GM20431 (cell line): ENCODE data around the gene IQSEC2.

Experiments
- in situ Hi-C: fragments of 300-500 bp; cut with MseI, MboI; formaldehyde crosslinking; loops from one replicate; pipeline ENCODE4 v1.15.0; 2020; ENCODE audit warnings: low sequenced_read_pairs; ENCODE audit not compliant: unreplicated experiment

The IQSEC2 gene

DNA sequence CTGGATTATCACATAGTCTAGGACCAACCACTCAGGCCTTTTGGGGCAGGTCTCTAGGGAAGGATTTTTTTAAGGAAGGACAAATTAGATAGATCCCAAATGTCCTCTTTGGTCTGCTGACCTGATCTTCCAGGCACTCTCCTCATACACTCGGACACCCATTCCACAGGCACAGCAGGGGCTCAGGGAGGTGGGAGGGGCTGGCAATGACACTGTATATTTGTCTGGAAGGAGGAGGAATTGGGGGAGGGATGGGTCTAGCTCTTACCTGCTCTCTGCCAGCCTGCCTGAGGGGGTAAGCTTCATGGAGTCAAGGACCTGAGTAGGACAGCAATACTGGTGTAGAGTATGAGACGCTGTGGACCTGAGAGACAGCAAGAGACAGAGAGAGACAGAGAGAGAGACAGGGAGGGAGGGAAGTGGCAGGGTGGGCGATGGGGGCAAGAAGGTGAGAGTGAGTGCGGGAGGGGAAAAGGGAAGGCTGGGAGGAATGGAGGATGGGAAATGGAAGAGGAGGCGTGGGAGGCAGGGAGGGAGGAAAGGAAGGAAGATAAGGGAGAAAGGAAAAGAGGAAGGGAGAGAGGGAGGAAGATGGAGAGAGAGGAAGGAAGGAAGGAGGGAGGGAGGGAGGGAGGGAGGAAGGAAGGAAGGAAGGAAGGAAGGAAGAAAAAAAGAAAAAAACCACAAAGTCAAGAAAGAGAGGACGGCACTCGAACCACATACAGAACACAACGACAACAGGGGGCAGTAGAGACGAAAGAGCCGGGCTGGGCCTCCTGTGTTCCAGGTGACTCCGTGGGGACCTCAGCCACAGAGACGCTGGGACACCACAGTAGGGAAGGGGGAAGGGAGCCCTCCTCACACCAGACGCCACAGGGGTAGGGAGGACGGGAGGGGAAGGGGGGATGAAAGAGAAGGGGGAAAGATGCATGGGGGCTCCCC, 1.8 kb downstream of the IQSEC2 start:
- in situ Hi-C loops, result no loop called here

DNA sequence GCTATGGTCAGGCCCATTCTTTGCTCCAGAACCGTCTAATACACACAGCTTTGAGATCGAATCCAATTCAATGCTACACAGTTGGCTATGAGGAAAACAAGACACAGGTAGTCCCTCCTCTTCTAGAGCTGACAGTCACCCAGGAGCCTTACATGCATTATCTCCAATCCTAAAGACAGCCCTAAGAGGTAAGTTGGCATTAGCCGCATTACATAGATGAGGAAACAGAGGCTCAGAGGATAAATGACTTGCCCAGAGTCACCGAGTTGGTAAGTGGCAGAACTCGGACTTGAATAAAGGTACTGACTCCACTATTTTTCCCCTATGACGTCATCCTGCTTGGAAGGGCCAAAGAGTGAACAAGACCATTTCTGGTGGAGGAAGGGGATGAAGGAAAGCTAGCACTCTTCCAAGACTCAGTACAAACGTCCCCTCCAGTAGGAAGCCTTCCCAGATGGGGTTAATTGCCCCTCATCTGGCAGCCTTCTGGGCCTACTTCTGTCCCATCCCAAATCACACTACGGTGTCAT, 8.5 kb downstream of the IQSEC2 start:
- in situ Hi-C loops, result no loop called here

DNA sequence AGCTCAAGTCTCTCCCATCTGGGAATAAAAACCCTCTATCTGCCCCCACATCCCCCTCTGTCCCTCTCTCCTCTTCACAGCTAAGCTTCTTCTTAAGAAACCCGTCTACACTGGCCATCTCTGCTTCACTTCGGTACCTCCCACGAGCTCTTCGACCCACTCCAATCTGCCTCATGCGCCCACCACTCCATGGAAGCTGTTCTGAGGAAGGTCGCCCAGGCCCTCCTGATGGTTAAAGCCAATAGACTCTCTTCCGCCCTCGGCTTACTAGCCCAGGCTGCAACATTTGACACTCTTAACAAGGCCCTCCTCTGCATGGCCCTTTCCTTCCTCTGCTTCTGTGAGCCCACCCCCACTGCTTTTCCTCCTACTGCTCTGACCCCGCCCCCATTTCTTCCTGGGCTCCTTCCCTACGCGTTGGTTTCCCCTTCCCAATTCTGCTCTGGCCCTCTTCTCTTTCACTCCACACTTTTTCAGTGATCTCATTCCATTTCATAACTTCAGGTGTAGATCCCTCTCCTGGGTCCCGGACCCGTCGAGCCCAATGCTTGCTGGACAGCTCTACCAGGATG, 11.8 kb downstream of the IQSEC2 start:
- in situ Hi-C loops, result no loop called here

DNA sequence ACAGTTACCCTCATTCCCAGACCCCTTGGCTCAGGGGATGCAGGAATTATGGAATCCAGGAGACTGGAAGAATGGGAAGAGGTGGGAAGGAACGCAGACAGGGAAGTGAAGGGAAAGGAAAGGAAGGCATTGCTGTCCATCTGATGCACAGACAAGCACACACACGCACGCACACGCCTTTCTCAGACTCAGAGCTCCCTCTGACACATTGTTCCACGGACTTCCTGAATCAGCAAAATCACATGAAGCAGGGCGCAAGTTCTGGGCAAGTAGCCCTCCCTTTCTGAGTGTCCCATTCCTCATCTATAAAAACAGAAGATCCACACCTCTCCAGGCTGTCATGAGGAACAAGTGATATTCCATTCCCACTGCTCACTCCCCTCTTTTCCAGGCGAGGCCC, 13.2 kb downstream of the IQSEC2 start:
- in situ Hi-C loops, result no loop called here

DNA sequence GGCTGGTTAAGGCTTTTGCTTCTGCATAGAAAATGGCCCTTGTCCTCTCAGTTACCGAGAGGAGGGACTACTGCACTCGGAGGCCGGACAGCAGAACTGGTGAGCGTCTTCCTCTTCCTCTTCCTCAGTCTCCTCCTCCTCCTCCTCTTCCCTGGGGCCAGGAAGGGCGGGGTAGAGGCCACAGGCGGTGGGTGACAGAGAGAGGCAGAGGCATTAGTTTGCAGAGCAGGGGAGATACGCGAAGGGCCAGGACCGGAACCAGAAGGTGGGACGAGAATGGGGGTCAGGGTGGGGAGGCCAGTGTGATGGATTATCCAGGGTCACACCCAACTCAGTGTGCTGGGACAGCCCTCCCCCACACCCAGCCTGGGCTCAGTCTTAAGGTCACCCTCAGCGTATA, 14.5 kb downstream of the IQSEC2 start:
- in situ Hi-C loops, result no loop called here

DNA sequence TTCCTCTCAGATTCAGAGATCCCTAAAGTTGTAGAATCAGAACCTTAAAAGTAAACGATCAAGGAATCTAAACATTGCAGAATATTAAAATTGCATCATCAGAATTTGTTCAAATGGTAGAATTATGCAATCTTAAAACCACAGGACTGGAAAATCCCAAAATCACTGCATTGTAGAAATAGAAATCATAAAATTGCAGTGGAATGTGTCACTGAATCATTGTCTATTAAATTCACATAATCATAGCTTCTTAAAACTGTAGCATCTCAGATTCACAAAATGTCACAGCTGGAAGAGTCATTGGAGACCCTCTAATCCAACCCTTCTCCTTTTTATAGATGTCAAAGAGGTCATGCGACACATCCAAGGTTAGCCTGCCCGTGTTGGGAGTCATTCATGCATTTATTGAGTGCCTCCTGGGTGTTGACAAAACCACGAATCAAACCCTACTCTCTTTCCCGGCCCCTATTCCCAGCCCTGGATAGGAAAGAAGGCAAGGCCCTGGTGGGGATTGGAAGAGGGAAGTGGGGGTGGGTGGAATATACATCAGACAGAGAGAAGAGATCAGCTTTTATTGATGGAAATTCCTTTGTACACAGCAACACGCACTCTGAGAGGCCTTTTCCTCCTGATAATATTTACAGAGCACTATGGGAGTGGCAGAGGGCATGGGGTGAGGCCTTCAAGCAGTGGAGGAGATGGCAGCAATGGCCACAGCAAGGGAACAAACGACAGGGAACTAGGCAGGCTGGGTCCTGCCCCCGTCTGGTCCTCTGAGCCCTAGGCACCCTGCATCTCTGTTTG, 15.4 kb downstream of the IQSEC2 start:
- in situ Hi-C loops, result no loop called here

DNA sequence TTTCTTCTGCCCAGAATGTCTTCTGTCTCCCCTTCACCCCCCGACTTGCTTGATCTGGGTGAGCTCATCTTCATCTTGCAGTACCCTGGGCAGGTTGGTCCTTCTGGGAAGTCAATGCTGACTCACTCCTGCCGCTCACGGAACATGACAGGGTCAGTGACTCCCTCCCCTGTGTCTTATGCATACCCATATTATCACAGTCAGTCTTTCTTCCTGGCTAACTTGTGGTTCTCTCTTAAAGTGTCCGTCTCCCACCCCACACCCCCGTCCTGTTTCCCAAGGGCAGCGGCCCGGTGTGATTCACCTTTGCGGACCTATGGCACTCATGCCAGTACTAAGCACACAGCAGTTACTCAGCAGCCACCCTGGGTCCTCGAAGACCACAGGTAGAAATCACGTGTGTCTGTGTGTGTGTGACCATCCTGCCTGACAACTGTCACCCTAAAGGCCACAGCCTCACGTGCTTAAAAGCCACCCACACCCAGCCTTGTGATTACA, 17.7 kb downstream of the IQSEC2 start:
- in situ Hi-C loops, result no loop called here

DNA sequence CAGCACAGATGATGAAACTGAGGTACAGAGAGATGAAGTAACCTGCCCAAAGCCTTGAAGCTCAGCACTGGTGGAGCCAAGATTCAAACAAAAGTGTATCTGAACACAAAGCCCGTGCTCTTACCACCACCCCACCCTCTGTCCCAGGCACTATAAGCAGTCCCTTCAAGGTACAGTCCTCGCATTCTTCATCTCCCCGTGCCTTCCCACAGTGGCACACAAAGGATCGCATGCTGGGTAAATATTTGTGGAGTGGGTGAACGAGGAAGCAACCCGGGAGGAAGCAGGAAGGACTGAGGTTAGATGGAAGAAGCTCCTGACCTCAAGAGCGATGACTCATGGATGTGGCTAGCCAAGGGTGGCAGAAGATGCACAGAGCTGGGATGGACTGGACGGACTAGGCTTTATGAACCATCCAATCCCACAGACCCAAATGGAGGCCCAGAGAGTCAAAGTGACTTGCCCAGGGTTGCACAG, 18.4 kb downstream of the IQSEC2 start:
- in situ Hi-C loops, result no loop called here

DNA sequence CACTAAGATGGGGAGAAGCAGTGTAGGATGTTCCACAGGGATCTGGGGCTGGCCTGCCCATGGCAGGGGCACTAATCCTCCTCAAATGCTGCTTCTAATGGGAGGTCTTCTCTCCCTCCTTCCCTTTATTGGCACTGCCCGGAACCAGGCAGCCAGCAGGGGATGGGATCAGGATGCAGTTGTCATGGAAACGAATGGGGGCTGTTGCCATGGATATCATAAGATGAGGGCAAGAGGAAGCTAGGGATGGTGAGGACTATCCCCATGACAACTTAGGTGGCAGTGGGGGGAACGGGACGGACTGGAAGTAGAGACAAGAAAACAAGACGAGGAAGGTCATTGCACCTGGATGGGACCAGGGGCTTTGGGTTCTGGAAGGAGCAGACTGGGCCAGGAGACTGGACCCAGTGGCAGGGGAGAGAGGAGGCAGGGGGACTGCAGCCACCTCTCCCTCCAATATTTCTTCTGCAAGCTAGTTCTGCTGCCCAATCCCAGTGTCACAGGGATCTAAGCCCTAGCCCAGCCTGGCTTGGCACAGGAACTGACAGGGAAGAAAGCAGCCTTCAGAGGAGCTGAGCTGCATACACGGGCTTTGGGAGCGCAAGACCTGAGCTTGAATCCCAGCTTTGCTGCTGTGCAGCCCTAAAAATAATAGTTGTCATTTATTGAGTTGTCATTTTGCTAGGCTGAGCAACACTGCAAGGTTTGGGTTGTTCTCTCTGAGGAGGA, 19.0 kb downstream of the IQSEC2 start:
- in situ Hi-C loops, result no loop called here

DNA sequence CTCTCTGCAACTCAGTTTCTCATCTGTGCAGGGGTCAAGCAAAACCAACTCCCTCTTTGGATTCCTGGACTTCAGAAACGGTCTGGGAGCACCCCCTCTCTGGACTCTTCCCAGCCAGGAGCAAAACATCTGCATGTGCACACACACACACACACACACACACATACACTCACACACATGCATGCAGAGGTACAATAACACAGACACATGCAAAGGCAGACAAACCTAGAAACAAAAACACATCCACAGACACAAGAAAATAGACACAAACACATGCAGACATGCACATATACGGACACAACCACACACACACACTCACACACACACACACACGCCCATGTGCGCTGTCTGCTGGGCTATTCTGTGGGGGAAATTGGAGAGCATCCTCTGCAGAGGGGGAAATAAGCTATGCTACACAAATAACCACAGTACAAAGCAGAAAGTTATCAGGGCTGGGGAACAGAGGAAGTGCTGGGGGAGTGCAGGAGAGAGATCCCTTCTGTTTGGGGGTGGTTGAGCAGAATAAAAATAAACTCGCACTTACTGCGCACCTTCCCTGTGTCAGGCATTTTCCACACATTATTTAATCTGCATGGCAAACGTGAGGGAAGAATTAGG, 19.9 kb downstream of the IQSEC2 start:
- in situ Hi-C loops, result no loop called here

DNA sequence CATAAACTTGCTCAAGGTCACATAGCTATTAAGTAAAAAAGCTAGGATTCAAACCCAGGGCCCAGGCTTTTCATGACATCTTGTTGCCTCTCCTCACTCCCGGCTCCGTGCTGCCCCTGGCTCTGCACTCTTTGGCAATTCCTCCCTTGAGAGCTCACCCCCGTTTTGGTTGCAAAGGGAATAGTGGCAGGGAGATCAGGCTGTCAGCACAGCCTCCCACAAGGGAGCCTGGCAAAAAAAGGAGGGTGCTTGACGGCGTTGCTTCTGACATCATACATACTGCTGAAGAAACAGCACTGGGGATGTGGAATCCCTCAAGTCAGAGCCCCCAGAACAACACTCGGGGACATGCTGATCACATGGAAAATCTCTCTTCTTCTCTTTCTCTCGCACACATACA, 20.5 kb downstream of the IQSEC2 start:
- in situ Hi-C loops, result no loop called here

DNA sequence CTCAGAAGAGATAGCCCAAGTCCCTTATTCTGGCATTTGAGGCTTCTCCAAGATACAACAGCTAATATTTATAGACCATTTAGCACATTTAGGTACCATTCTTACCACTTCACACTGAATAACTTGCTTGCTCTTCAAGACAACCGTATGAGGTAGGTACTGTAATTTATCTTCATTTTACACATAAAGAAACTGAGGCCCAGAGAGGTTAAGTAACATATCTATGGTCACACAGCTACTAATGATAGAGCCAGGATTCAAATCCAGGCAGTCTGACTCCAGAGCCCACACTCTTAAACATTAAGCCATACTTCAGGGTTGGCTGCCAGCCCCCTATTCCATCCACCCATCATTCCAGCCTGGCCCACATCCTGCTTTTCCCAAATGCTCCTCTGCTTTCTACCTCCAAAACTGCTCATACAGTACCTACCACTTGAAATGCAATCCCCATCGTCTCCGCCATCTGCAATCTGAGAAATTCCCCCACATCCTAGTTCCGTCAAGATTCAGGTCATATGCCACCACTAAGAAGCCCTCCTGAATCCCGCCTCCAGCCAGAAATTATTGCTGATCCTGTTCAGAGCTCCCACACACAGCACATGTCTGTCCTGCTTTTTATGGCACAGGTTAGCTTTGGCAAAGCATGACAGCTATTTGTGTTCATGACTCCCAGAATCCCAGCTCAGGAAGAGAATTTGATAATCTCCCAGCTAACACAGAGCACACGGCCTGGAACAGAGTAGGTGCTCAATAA, 23.5 kb downstream of the IQSEC2 start:
- in situ Hi-C loops, result no loop called here

DNA sequence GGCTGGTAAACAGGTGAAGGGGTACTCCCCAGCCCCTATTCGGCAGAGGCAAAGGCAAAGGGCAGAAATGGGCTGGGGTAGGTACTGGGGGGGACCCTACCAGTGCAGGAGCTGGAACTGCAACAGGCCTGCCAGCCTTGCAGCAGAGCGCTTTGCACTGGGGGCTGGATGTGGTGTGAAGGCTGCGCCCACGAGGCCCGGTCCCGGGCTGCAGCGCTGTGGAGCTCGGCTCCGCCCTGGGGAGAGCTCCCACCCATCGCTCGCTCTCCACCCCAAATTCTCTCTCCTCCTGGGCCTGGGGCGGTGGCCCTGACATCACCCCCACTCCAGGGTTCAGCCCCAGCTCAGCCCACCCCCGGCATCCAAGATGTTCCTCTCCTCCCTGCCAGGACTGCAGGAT, 24.2 kb downstream of the IQSEC2 start:
- in situ Hi-C loops, result no loop called here

DNA sequence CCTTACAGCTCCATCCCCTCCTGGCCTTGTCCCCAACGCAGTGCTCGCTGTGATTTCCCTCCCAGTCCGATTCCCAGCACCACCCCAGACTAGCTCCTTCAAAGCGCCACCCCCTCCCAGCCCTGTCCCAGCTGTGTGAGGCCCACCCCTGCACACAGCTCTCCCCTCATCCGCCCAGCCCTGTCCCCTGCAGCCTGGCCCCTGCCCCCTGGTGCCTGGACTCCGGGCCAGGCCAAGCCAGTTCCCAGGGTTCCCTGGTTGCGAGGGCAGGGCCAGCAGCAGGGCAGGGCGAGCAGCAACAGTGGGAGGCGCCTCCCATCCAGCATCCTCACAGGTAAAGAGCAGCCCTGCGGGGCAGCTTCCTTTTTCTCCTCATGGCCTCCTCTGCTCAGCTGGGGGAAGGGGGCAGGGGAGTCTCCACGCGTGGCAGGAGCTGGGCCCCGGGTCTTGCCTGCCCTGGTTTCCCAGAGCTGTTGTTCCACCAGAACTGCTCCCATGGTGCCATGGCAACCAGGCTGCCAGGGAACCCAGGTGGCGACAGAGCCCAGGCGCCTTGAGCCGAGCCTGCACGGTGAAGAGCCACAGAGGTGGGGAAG, 24.8 kb downstream of the IQSEC2 start:
- in situ Hi-C loops, result no loop called here

DNA sequence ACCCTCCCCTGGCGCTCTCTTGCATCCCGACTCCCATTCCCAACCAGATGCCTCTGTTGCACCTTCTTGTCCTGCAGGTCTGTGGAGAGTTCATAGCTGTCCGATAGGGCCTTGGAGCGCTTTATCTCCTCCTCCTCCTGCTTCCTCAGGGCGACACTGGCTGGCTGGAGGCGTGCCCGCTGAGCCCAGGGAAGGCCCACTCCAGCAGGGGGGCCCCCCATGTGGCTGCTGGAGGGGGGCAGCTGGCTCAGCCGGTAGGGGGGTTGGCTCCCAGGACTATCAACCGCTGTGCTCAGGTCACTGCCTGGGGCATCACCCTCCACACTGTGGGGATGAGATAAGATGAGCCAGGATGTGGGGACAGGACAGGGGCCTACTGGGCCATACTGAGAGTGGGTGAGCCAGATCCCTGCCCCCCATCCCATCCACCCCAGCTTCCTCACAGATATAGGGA, 25.6 kb downstream of the IQSEC2 start:
- in situ Hi-C loops, result no loop called here

DNA sequence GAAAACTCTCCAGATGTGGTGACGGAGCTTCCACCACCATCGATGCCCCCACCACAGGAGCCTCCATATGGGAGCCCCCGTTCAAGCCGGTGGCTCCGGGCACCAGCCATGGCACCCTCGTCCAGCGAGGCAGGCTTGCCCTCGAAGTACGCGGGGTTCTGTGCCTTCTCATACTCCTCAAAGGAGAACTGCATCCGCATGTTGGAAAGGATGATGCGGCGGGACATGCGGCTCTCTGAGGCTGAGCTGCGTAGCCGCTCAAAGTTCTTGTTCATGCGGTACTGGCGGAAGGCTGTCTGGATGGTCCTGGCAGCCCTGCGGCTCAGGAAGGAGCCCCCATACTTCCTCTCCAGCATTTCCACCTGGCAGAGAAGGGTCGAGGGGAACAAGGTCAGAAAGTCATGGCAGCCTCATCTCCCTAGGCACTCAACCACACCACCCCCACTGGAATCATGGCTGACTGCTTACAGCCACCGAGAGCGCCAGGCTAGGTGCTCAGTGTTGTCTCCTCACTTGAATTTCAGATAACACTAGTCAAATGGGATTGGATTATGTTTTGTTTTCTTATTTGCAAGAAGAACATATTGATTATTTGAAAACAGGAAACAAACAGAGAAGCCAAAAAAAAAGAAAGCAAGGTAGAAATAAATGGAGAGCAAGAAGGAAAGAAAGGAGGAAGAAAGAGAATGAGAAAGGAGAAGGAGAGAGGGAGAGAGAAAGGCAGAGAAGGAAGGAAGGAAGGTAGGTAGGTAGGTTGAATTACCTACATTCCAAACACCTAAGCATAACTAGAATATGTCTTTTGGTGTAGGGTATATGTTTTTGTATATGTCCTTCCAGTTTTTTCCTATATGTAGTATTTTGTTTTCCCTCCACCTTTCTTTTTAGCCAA, 26.6 kb downstream of the IQSEC2 start:
- in situ Hi-C loops, result no loop called here
